Activated CD4-positive, CD25-positive, alpha-beta regulatory T cell treated with anti-CD3 and anti-CD28 coated beads, Interleukin-2, amount 50 U/mL, for 24 hours (primary cell): ENCODE data around the gene ZDHHC7.

Experiments
- ATAC-seq, 2 donors: fragments of 150-1000 bp; cut with Tn5 transposase; one replicate each; pipeline ENCODE4 v1.10.0; 2021; ENCODE audit warnings: mild to moderate bottlenecking in 1 of 2, moderate library complexity in 1 of 2

ZDHHC7 gene

DNA sequence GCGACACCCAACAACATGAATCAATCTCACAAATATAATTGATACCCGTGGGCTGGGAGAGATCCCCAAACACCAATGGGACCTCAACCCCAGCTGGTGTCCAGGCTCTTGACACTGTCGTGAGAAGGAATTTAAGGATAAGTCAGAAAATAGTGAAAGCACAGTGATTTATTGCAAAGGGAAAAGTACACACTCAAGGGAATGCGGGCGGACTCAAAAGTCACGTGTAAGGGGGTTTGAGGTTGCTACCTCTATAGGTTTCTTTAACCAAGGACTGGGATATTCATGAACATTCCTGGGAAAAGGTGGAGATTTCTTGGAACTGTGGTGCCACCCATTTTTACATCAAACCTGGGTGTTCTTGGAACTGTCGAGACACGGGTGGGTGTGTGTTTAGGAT is 6.3 kb upstream of the ZDHHC7 start:
- no peak for ATAC-seq

DNA sequence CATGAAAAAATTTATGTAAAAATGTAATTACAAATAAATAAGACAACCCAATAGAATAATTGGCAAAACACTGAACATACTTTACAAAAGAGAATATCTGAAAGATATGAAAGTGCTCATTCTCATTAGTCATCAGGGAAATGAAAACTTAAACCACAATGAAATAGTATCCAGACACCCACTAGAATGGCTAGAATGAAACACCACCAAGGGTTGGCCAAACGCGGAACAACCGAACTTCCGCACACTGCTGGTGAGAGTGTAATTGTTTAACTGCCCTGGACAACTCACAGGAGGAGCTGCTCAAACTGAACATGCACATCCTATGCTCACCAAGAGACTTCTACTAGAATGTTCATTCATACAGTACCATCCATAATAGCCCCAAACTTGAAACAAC is 5.8 kb upstream of the ZDHHC7 start:
- ATAC-seq, result peak; percentile 75 to 89

DNA sequence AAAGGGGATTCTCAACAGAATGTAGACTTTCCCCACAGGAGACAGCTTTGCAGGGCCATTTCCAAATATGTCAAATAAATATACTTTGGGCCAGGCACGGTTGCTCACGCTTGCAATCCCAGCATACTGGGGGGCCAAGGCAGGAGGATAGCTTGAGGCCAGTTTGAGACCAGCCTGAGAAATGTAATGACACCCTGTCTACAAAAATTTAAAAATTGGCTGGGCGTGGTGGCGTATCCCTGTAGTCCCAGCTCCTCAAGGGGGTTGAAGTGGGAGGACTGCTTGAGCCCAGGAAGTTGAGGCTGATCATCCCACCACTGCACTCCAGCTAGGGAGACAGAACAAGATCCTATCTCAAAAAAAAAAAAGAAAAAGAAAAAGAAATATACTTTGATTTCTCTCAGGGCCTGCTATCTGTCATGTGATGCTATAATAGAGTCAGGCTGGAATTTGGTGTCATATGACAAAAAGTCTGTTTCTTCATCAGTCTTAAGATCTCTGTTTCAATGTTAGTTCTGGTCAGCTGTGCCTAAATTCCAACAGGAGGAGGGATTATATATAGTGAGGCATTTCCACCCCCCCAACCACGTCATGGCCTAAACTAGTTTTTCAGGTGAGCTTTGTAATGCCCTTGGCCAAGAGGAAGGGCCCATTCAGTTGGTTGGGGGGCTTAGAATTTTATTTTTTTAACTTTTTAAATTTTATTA is 4.3 kb upstream of the ZDHHC7 start:
- no peak for ATAC-seq

DNA sequence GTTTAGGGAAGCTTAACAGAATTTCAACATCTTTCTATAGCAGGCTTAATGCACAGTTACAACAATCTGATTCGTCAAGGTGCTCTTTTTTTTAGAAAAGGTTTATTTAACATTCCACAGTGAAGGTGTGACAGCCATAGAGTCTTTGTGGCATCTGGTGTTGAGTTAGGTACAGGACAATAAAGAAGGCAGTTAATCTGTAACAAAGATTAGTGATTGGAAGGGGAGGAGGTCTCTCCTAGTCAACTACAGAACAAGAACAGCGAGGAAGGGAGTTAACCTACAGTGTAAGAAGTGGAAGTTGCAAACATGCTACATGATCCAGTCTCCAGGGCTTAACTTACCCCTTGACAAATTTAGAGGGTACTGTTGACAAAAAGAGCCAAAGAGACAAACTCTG is 3.0 kb upstream of the ZDHHC7 start:
- ATAC-seq, result no peak

DNA sequence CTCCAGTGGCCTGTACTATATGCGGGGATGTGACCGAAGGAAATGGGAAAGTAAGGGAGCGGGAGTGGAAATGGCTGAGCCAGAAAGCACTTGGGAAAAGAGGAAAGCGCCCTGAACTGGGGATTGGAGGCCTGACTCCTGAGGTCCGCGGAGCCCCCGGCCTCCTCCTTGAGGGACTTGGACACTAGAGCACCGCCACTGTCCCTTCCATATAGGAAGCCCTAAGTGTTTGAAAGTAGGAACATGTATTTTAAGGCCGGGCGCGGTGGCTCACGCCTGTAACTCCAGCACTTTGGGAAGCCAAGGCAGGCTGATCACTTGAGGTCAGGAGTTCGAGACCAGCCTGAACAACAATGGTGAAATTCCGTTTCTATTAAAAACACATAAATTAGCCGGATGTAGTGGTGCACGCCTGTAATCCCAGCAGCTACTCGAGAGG is 530 bp upstream of the ZDHHC7 start:
- no peak for ATAC-seq

DNA sequence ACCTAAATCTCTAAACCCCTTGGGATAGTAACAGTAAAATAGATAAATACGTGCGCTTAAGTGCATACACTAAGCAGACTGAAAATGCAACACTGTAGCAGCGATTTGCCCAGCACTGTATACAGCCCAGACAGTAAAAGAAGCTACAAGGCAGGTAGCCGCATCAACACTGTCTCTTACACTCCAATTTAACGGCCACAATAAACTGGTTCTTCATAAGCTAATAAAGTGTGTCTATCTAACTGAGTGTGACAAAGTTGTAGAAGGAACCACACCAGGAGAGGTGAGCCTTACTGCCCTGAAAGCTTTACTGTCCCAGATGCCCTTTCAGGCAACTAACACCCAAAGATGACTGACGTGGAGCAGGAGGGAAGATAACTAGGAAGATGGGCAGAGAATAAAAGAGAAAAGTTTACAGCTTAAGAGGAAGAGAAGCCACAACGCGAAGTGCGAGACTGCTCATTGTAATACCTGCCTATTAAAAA is 847 bp downstream of the ZDHHC7 start:
- no peak for ATAC-seq

DNA sequence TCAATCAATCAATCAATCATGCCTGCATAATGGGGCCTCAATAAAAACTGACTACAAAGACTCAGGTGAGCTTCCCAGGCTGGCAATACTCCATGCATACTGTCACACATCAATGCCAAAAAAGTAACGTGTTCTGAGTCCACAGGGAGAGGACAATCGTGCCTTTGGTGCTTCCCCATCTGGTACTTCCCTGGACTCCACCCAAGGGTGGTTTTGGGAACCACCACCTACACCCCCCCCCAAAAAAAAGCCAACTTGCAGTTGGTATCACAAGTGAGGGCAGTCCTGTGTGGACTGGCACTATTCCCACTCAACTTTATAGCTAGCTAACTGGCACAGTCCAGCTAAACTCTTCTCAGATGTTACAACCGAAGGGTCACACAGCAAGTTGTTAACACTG is 3.1 kb downstream of the ZDHHC7 start:
- ATAC-seq, result no peak

DNA sequence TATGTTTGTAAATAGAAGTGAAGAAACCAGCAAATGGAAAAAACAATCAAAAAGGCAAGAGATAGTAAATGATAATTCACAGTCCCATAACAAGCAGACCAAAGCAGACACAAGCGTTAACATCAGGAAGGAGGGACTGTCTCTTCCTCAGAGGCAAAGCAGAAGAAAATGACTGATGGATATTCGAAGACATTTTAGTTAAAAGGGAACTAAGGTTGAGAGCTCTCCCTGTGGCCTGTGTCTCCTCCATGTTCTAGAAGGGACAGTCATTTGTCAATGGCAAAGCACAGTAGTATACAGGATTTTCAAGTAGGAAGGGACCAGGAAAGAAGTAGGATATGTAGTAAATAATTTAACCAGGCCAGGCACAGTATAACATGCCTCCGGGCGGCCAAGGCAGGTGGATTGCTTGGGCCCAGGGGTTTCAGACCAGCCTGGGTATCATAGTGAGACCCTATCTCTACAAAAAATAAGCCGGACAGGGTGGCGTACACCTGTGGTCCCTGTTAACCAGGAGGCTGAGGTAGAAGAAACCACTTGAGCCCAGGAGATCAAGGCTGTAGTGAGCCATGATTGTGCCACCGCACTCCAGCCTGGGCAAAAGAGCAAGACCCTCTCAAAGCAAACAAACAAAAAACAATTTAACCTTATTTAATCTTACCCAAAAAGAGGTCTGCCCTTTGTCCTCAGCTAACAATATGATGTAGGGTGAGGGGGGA is 3.7 kb downstream of the ZDHHC7 start:
- ATAC-seq, result no peak

DNA sequence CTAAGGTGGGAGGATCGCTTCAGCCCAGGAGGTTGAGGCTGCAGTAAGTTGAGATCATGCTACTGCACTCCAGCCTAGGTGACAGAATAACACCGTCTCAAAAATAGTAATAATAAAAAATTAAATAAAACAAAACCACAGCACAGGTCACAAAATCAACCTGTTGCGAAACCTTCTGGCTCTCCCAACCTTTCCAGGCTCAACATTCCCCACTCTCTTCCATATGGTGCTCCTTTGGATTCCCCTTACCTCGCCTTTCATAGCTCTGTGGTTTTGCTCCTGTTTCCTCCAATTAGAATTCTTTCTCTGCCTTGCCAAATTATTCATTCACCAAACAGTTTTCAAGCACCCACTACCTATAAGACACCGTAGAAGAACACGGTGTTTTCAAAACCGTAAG is 4.7 kb downstream of the ZDHHC7 start:
- no peak for ATAC-seq

DNA sequence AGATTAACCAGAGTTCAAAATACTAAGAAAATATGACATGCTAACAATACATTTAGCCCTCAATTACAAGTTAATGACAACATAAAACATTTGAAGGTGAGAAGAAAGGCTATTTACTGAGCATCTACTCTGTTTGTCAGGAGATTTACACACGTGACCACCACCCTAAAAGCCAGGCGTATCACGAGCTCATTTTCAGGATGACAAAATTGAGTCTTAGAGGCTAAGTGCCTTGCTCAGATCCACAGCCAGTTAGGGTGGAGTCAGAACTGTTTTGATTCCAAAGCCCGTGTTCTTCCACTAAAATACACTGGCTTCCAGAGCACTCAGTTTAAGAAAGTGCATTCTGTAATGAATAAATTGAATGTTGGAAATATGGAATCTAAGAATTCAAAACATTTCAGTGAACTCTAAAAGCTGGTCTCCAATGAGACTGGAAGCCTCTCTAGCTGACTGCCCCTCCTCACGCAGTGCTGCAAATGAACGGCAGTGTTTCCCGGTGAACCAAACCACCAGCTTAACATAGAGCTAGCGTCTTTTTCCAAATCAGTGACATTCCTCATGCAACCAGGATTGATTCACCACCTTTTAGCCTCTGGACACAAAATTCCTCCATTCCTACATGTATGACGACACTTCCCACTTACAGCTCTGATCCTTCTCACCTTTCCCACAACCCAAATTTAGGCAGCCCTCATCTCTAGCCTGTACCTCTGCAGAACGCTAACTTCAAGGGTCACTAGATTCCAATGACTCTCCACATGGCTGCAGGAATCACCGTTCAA is 5.9 kb downstream of the ZDHHC7 start:
- no peak for ATAC-seq

DNA sequence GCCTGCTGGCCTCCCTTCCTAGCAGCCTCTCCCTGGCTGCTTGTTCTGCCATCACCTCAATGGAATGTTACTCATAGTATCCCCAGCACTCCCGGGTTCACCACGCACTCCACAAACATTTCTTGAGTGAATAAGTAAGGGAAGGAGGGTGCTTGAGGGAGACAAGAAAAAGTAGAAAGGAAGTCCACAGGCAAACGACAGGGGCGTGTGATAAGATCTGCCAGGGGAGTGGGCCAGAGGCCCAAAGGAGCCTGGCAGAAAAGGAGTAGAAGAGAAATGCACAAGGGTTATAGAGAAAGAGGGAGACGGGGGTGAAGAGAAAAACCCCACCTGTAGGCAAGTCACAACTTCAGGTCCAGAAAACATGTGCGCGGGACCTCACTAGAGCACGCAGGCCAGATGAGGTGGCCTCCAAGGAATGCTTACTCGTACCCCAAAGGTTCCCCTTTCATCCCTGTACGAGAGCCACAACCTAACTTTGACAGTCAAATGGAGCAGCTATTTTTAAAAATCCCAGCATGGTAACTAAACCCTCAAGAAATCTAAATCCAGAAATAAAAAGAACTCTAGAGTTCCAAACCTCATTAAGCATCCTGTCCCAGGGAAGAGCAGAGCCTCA is 6.6 kb downstream of the ZDHHC7 start:
- no peak for ATAC-seq

DNA sequence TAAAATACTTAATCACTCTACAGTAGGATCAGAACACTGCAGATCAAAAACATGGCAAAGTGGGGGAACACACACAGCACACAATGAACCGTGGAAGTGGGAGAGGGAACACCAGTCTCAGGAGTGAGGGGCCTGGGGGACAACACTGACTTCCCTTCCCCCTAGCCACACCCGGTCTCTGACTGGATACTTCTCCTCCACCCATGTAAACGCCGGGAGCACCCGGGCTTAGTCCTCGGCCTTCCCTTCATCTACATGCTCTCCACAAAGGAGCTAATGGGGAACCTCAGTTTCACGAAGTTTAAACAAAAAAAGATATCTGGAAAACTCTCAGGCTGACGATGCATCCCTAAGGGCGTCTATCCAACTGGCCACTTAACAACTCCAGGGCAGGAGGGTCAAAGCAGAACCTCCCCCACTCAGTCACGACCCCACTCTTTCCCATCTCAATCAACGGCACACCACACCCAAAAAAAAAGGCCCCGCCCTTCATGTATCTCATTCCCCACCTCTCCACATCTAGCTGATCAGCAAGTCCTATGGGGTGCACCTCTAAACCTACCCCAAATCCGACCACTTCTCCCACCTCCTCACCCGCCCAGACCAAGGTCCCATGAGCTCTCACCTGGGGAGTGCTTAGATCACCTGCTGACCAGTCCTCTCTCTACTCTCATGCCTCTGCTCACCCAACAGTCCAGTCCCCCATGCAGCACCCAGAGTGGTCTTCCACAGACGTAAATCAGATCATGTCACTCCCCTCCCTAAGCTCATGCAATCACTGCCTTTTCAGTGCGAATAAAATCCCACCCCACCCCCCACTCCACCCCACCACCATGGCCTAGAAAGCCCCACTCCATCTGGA is 7.4 kb downstream of the ZDHHC7 start:
- ATAC-seq, result no peak

DNA sequence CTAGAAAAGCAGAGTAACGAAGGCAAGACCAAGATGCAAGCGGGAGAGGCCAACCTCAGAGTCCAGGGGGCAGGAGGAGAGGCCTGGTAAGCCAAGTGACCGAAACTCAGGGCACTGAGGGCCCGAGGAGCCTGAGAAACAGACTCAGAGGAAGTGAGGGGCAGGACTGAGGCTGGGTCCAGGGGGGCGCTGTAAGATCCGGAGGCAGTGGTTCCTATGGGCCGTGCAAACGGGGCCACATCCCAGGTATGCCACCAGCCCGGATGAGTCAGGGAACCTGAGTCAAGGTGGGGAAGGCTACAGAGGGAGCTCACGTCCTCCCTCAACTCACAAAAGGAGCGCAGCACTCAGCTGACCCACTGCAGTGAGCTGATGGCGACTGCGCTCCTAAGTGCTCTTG is 8.3 kb downstream of the ZDHHC7 start:
- ATAC-seq, result no peak

DNA sequence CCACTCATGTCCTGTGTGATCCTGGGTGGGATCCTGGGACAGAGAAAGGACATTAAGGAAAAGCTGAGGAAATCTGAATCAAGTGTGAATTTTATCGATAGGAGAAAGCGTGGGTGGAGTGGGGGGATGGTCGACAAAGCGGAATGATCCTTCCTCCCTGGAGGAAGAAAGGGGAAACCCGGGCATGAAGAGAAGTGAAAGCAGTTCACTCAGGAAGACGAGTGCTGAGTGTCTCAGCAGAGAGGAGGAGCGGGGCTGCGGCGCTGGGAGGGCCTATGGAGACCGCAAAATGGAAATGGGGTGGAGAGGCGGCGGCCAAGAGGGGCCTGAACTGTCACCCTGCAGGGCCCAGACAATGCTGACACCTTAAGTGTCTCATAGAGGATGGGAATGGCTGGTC is 8.7 kb downstream of the ZDHHC7 start:
- ATAC-seq, result no peak

DNA sequence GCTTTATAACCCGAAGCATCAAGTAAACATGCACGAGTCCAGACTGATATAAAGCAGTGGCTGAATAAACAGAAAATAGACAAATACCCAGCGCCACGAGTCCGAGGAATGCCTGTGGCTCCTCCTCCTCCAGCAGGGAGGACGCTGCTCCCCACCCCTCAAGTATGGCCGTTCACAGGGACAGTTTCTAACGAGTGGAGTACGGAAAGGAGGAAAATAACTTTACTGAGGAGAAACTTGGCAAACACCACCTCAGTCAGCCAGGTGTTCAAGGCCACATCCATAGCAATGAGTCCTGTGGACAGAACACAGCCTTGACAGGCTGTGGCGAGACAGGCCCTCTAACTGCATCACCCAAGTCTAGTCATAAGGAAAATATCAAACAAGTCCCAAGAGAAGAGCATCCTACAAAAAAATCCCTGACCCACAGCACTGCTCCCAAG is 9.2 kb downstream of the ZDHHC7 start:
- ATAC-seq, result no peak

DNA sequence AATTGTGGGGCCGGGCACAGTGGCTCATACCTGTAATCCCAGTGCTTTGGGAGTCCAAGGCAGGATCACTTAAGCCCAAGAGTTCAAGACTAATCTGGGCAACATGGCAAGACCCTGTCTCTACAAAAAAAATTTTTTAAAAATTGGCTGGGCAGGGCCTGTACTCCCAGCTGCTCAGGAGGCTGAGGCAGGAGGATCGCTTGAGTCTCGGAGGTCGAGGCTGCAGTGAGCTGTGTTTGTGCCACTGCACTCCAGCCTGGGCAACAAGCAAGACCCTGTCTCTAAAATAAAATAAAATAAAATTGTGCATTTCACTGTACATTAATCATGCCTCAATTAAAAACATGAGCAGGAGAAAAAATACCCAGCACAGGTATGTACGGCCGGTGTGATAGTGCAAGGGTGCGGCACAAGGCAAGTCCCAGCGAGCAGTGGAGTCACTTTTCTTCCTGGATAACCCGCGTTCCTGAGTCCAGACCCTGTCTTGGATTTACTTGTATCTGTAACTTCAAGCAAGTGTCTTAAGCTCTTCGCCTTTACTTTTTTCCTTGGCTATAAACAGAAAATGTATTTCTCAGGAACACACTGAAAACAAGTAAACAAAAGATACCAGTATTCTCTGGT is 11.4 kb downstream of the ZDHHC7 start:
- no peak for ATAC-seq

DNA sequence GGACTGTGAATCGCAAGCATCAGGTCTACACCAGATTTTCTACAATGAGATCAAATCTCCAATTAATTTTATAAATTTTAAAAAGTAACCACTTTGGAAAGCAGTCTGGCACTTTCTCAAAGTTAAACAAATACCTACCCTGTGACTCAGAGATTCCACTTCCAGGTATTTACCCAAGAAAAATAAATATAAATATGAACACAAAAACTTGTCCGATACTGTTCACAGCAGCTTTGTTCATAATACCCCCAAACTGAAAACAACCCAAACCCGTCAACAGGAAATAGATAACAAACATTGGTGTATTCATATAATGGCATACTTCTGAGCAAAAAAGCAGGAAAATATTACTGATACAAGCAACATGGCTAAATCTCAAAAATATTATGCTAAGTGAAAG is 12.1 kb downstream of the ZDHHC7 start:
- no peak for ATAC-seq

DNA sequence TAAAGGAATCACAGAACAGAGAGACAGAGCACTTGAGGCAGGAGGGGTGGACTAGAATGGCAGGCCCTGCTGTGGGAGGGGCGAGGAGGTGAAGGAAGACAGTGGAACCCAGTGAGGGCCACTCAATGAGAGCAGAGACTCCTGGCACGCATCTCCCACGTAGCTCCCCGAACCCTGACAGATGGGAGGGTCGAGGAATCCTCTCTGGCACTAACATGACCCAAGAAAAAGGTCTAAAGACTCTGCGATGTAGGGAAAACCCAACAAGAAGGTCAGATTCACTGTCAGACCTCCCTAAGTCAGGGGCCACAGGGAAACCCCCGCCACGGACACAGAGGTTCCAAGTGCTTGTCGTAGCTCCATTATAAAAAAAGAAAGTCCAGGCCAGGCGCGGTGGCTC is 15.0 kb downstream of the ZDHHC7 start:
- no peak for ATAC-seq

DNA sequence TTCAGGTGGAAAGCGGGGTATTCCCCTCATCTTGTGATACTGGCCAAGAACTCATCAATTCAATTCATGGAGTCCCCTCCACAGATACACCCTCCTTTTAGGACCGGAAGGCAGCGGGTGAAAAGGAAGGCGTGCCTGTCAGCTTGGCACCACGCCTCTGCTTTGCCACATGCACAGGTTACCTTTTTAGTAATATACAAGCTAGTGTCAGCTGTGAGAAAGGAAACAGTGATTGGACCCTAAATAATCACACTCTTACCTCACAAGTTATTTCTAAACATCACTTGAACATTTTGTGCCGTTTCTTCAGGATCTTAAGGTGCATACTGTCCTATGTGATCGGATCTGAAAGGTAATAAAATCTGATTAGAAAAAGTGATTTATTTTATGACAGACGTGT is 15.7 kb downstream of the ZDHHC7 start:
- ATAC-seq, result peak; percentile 38 to 82

DNA sequence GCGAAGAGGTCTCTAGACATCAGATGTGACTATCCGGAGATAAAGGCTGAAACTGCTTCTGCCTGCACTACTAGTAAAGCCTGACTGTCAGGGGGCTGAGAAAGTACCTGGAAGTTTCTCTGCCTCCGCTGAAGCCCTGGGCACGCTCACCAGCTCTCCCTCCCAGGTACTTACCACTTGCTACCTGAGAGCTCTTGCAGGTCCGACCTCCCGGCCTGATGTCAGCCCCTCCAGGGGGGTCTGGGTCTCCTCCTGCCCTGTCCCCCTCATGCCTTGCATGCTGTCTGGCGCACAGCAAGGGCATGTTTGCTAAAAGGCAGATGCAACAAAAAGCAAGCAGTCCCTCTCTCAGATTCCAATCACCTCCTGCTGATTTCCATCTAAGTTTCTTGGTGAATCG is 17.4 kb downstream of the ZDHHC7 start:
- no peak for ATAC-seq

DNA sequence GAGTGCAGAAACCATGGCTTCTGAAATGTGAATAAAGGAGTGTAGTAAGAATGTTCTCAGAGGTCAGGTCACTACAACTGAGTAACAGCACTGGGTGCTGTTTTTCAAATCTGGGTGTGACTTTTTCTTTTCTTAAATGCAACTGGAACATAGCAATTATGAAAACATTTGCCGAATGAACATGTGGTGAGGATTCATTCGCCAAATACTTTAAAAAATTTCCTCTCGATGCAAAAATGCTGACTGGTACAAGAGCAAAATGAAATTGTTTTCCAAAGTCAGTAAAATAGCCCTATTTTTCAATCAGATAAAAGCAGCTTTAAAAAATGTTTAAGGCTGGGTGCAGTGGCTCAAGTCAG is 18.6 kb downstream of the ZDHHC7 start:
- ATAC-seq, result no peak

DNA sequence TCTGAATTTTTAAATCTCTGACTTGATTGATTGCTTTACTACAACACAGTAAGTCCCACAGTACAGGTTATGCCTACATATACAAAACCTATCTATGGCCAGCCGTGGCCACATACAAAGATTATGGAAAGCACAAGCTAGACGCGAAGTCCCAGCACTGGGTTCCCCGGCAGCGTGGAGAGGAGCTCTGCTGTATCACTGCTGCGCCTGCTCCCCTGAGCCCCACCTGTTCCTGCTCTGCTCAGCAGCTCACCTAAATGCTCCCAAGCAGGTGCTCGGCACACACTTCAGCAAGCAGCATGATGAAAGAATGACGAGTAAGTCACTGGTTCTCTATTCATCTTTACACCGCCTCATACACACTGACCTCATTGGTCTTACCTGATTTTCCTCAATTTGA is 20.6 kb downstream of the ZDHHC7 start:
- no peak for ATAC-seq
